ENCODE data around the gene MAP2. TPM values are rescaled to one million over a fixed set of nuclear protein-coding genes. Genes with fewer than 3 reads are reported as not detected.

Gene MAP2
- total RNA-seq, 1 experiment from 2014 or later: 7.4 TPM

DNA sequence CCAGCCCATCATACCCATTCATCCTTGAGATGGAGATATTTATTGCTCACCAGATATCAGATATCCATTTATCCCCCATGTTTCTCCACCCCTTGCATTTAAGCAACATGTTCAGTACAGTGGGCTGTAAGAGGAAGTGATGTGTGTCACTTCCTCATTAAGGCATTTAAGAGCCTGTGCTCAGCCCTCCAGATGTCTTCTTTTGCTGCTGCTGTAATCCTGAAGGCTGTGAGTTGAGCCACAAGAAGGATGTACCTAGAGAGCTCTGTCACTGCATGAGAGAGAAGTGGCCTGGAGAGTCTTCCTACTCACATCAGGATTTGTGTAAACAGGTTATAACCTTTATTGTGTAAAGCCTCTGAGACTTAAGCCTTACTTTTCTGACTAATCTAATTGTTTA lies 195.9 kb downstream of the MAP2 start:
- Histone ChIP-seq H3K9ac (ENCODE audit: low read length) (no peak overlapping the region), H3K27me3 (ENCODE audit: insufficient read depth, low read length) (no peaks in the 10 kb centered on the region), H3K79me2 (ENCODE audit: insufficient read depth, low read length) (no peaks in the 10 kb centered on the region), H3K4me1 (ENCODE audit: control insufficient read depth in 1 of 2, insufficient read depth in 2 of 2, low read length in 2 of 2) (peaks cover 0 to 10% of the 10 kb centered on the region in 2 experiments; a peak in 3 of 4 replicates), H2AFZ (ENCODE audit: low read depth, low read length, poor library complexity, severe bottlenecking) (no peak overlapping the region), H3K27ac (ENCODE audit: low read depth, low read length) (no peak overlapping the region), H4K20me1 (ENCODE audit: insufficient read depth) (no peaks in the 10 kb centered on the region), H3K4me3 (replicated peaks in 1 of 2; ENCODE audit: low read depth in 1 of 2, low read length in 2 of 2) (no peak overlapping the region), H3K9me2 (ENCODE audit: insufficient read depth) (no peaks in the 10 kb centered on the region), H3K9me3 (ENCODE audit: control insufficient read depth in 1 of 2, insufficient read depth in 1 of 2, low read depth in 1 of 2, low read length in 2 of 2) (no peaks in the 10 kb centered on the region; a peak in 1 of 4 replicates), H3K4me2 (ENCODE audit: low read length) (no peak overlapping the region), H3K36me3 (ENCODE audit: control insufficient read depth in 1 of 2, insufficient read depth in 2 of 2, low read length in 2 of 2) (no peaks in the 10 kb centered on the region)
- ChIA-PET POLR2A (no interaction called here), RAD21 (ENCODE audit: low non-redundant PET in 1 of 2, low total read pairs in 2 of 2, uncharacterized antibody in 2 of 2, unreplicated experiment in 2 of 2) (no interaction called here), CTCF (interaction anchor here (1.7 kb wide), 1 partner anchor 42 kb away, joined by 5 read pairs; no protein-coding TSS in a partner anchor)
- intact Hi-C loops (cut with micrococcal nuclease): no loop called here
- no peak for ATAC-seq
- no peak for DNase-seq (ENCODE audit: low read depth, low spot score)
- TF ChIP-seq CEBPB (IDR thresholded peaks at IDR 0.05; ENCODE audit: low read depth) (no peak), ZFX (IDR thresholded peaks at IDR 0.05) (no peak), SIN3A (IDR thresholded peaks at IDR 0.05; ENCODE audit: low read depth) (no peak), YY1 (IDR thresholded peaks at IDR 0.05; ENCODE audit: extremely low read depth, insufficient replicate concordance, low read depth, low read length) (no peak), RAD21 (IDR thresholded peaks at IDR 0.05; ENCODE audit: low read depth) (no peak), EGR1 (IDR thresholded peaks at IDR 0.05; ENCODE audit: low read depth) (no peak), SRF (IDR thresholded peaks at IDR 0.05; ENCODE audit: low read depth) (no peak)
- TF ChIP-seq, protein P1, sequence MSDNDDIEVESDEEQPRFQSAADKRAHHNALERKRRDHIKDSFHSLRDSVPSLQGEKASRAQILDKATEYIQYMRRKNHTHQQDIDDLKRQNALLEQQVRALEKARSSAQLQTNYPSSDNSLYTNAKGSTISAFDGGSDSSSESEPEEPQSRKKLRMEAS (IDR thresholded peaks at IDR 0.05): no peak
- TF ChIP-seq, protein P2, sequence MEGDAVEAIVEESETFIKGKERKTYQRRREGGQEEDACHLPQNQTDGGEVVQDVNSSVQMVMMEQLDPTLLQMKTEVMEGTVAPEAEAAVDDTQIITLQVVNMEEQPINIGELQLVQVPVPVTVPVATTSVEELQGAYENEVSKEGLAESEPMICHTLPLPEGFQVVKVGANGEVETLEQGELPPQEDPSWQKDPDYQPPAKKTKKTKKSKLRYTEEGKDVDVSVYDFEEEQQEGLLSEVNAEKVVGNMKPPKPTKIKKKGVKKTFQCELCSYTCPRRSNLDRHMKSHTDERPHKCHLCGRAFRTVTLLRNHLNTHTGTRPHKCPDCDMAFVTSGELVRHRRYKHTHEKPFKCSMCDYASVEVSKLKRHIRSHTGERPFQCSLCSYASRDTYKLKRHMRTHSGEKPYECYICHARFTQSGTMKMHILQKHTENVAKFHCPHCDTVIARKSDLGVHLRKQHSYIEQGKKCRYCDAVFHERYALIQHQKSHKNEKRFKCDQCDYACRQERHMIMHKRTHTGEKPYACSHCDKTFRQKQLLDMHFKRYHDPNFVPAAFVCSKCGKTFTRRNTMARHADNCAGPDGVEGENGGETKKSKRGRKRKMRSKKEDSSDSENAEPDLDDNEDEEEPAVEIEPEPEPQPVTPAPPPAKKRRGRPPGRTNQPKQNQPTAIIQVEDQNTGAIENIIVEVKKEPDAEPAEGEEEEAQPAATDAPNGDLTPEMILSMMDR (IDR thresholded peaks at IDR 0.05 in 2 of 3, conservative IDR thresholded peaks at IDR 0.05 in 1 of 3; ENCODE audit: borderline replicate concordance in 1 of 3, insufficient read depth in 1 of 3, low read depth in 2 of 3, low read length in 2 of 3): no peak
- BruUV-seq (replicated peaks): no TSS peak
